Thymus (tissue), 11 donors: ENCODE measurements around the gene POFUT2. TPM values are rescaled to one million over a fixed set of nuclear protein-coding genes. Genes with fewer than 3 reads are reported as not detected.

Experiments
- DNase-seq, 9 donors: peaks; one replicate each; pipeline ENCODE4 v3.0.0-alpha.2; 2013; ENCODE audit warnings: low spot score in 9 of 9, low read depth in 6 of 9, missing footprints in 1 of 9
- H3K27ac ChIP-seq, 2 donors: one replicate each; pipeline ENCODE4 v1.5.1; 2013; ENCODE audit warnings: control low read depth in 1 of 2, low read depth in 1 of 2, low read length in 1 of 2, mild to moderate bottlenecking in 1 of 2, moderate library complexity in 1 of 2
- H3K27me3 ChIP-seq, 2 donors: one replicate each; pipeline ENCODE4 v1.5.1; 2013; ENCODE audit warnings: low read length in 1 of 2; ENCODE audit not compliant: control insufficient read depth in 2 of 2, insufficient read depth in 1 of 2
- H3K36me3 ChIP-seq, 2 donors: one replicate each; pipeline ENCODE4 v1.5.1; 2013; ENCODE audit warnings: low read length in 1 of 2, mild to moderate bottlenecking in 1 of 2, moderate library complexity in 1 of 2; ENCODE audit not compliant: control insufficient read depth in 2 of 2, insufficient read depth in 2 of 2
- H3K4me1 ChIP-seq, 2 donors: one replicate each; pipeline ENCODE4 v1.5.1; 2013; ENCODE audit warnings: low read length in 2 of 2; ENCODE audit not compliant: control insufficient read depth in 2 of 2, insufficient read depth in 2 of 2
- H3K4me3 ChIP-seq, 2 donors: one replicate each; pipeline ENCODE4 v1.5.1; 2013; ENCODE audit warnings: low read length in 2 of 2, control low read depth in 1 of 2, mild to moderate bottlenecking in 1 of 2
- H3K9me3 ChIP-seq, 2 donors: one replicate each; pipeline ENCODE4 v1.5.1; 2013; ENCODE audit warnings: low read length in 1 of 2, mild to moderate bottlenecking in 1 of 2; ENCODE audit not compliant: control insufficient read depth in 2 of 2, insufficient read depth in 1 of 2
- WGBS: extraction: QIAGEN DNeasy Blood & Tissue Kit; methylation state at CpG from one replicate; pipeline ENCODE4 v1.1.7; 2013; 5-methylcytosine and 5-hydroxymethylcytosine counted together
- polyA plus RNA-seq: library from polyadenylated mRNA; stranded (reverse); fragments of 200-250 nt; gene quantifications from one replicate; pipeline ENCODE4 v1.2.3, GENCODE V29; 2013
- total RNA-seq: library from RNA; stranded (reverse); fragments of 120-200 nt; gene quantifications from one replicate; pipeline ENCODE4 v1.2.4, GENCODE V29; 2013
- donor health status: healthy.

POFUT2 gene
- total and polyA plus RNA-seq, 2 donors: 5.7 to 31.9 TPM

GRCh38 chr21:45295576-45296365 is 8.1 kb upstream of the POFUT2 start:
- no peak for DNase-seq
- Histone ChIP-seq H3K4me3 (no peak overlapping the region), H3K9me3 (no peaks in the 10 kb centered on the region), H3K4me1 (peaks cover 5 to 29% of the 10 kb centered on the region in 2 donors), H3K27ac (no peak overlapping the region), H3K27me3 (peaks cover 3 to 31% of the 10 kb centered on the region in 2 donors), H3K36me3 (no peaks in the 10 kb centered on the region)
- 92% methylated on average over 27 of the region's 27 CpGs for WGBS

GRCh38 chr21:45294509-45295291 is 7.0 kb upstream of the POFUT2 start:
- peaks cover 3 to 31% of the 10 kb centered on the region in 2 donors for H3K27me3 ChIP-seq
- 69% methylated on average over 40 of the region's 40 CpGs for WGBS
- peaks cover 5 to 29% of the 10 kb centered on the region in 2 donors for H3K4me1 ChIP-seq
- no peaks in the 10 kb centered on the region for H3K9me3 ChIP-seq
- peak overlapping the region; percentile 33 to 42 for H3K27ac ChIP-seq
- H3K4me3 ChIP-seq: no peak overlapping the region
- no peaks in the 10 kb centered on the region for H3K36me3 ChIP-seq
- peak in 1 of 9 donors; percentile 17 for DNase-seq

- H3K4me3 ChIP-seq: no peak overlapping the region
- no peaks in the 10 kb centered on the region for H3K9me3 ChIP-seq
- 93% methylated on average over 23 of the region's 23 CpGs for WGBS
- H3K4me1 ChIP-seq: peaks cover 5 to 27% of the 10 kb centered on the region in 2 donors
- H3K27ac ChIP-seq: peak overlapping the region; percentile 33 to 42
- H3K27me3 ChIP-seq: peaks cover 3 to 32% of the 10 kb centered on the region in 2 donors
- no peak for DNase-seq
- no peaks in the 10 kb centered on the region for H3K36me3 ChIP-seq
These were observed 6.2 kb upstream of the POFUT2 start for GRCh38 chr21:45293726-45294401.

GRCh38 chr21:45293220-45293725 is 5.6 kb upstream of the POFUT2 start:
- Histone ChIP-seq H3K9me3 (no peaks in the 10 kb centered on the region), H3K4me3 (no peak overlapping the region), H3K27me3 (peaks cover 3 to 38% of the 10 kb centered on the region in 2 donors), H3K36me3 (no peaks in the 10 kb centered on the region), H3K27ac (no peak overlapping the region), H3K4me1 (peaks cover 9 to 32% of the 10 kb centered on the region in 2 donors)
- 86% methylated on average over 19 of the region's 19 CpGs for WGBS
- DNase-seq: no peak

- peak in 7 of 9 donors; percentile 10 to 65 (median 34) for DNase-seq
- H3K27ac ChIP-seq: no peak overlapping the region
- H3K4me1 ChIP-seq: peaks cover 9 to 32% of the 10 kb centered on the region in 2 donors
- WGBS: 28% methylated on average over 24 of the region's 24 CpGs
- H3K4me3 ChIP-seq: no peak overlapping the region
- H3K9me3 ChIP-seq: no peaks in the 10 kb centered on the region
- H3K27me3 ChIP-seq: peaks cover 3 to 38% of the 10 kb centered on the region in 2 donors
- no peaks in the 10 kb centered on the region for H3K36me3 ChIP-seq
These were observed 4.9 kb upstream of the POFUT2 start for GRCh38 chr21:45292399-45293219.

- Histone ChIP-seq H3K4me3 (no peak overlapping the region), H3K36me3 (no peaks in the 10 kb centered on the region), H3K9me3 (no peaks in the 10 kb centered on the region), H3K27me3 (peaks cover 3 to 38% of the 10 kb centered on the region in 2 donors), H3K27ac (no peak overlapping the region), H3K4me1 (peaks cover 10 to 33% of the 10 kb centered on the region in 2 donors)
- DNase-seq: no peak
- 93% methylated on average over 34 of the region's 34 CpGs for WGBS
These were observed 4.1 kb upstream of the POFUT2 start for GRCh38 chr21:45291613-45292398.

- Histone ChIP-seq H3K27me3 (peaks cover 3 to 38% of the 10 kb centered on the region in 2 donors), H3K4me3 (no peak overlapping the region), H3K36me3 (no peaks in the 10 kb centered on the region), H3K9me3 (no peaks in the 10 kb centered on the region), H3K27ac (no peak overlapping the region), H3K4me1 (peaks cover 13 to 36% of the 10 kb centered on the region in 2 donors)
- 95% methylated on average over 14 of the region's 14 CpGs for WGBS
- no peak for DNase-seq
These were observed 3.4 kb upstream of the POFUT2 start for GRCh38 chr21:45290948-45291612.
